HepG2 (cell line): ENCODE measurements around the gene INTS2. TPM values are rescaled to one million over a fixed set of nuclear protein-coding genes. Genes with fewer than 3 reads are reported as not detected.
A peak's percentile ranks its signal among the peaks of the same experiment; 100 is the strongest.

Experiments used
- ATAC-seq: fragments of 200-7000 bp; cut with Tn5 transposase; 3 replicates; pipeline ENCODE4 v1.9.1; 2020; ENCODE audit warnings: mild to moderate bottlenecking, moderate library complexity
- BruUV-seq: library from RNA; stranded (reverse); fragments of 400-500 nt; replicated peaks from 2 replicates; lab custom pipeline; 2021; lab: Mats Ljungman, UMichigan
- CTCF ChIA-PET: fragments of 300-600 bp; formaldehyde crosslinking; extraction: SDS; loops from one replicate; lab custom pipeline; 2021; ENCODE audit warnings: low total read pairs, inconsistent platforms, low intra/inter-chr PET ratio; lab: Yijun Ruan, JAX
- POLR2A ChIA-PET: fragments of 350-600 bp; sonication (Branson Sonifier 250); formaldehyde crosslinking; loops from one replicate; lab custom pipeline; 2020; ENCODE audit warnings: antibody characterized with exemption, inconsistent platforms; lab: Yijun Ruan, JAX
- DNase-seq: peaks from one replicate; pipeline ENCODE4 v3.0.0-alpha.2; 2015; ENCODE audit warnings: low spot score
- FAIRE-seq: peaks from 3 replicates; lab custom pipeline; 2011; peaks lifted over from hg19 to GRCh38; lab: Jason Lieb, UNC
- H2AFZ ChIP-seq: one replicate; pipeline ENCODE4 v1.6.1; 2011; ENCODE audit warnings: low read length, inconsistent platforms
- H3K27ac ChIP-seq: fragments of 300-600 bp; 3 replicates; pipeline ENCODE4 v1.8.0; 2011; ENCODE audit warnings: mixed run types, mild to moderate bottlenecking, mixed read lengths, low read length, inconsistent platforms; ENCODE audit not compliant: insufficient read depth; ENCODE audit errors: extremely low read length
- H3K27me3 ChIP-seq, 2 experiments: fragments of 200-600 bp in 1 of 2; 2 replicates in 1 of 2; 3 replicates in 1 of 2; pipeline versions ENCODE4 v1.6.0 to v1.8.0; 2011; ENCODE audit warnings: low read length in 2 of 2, mild to moderate bottlenecking in 2 of 2, moderate library complexity in 2 of 2, inconsistent platforms in 1 of 2; ENCODE audit not compliant: insufficient read depth in 2 of 2, control insufficient read depth in 1 of 2
- H3K36me3 ChIP-seq, 2 experiments: fragments of 200-600 bp in 1 of 2; replicated peaks in 1 of 2; 2 replicates in 1 of 2; 3 replicates in 1 of 2; pipeline versions ENCODE4 v1.5.1 to v1.8.0; 2011; ENCODE audit warnings: low read length in 2 of 2, inconsistent platforms in 1 of 2; ENCODE audit not compliant: insufficient read depth in 2 of 2, control insufficient read depth in 1 of 2
- H3K4me1 ChIP-seq: 2 replicates; pipeline ENCODE4 v1.5.1; 2012; ENCODE audit warnings: low read length, inconsistent platforms; ENCODE audit not compliant: insufficient read depth
- H3K4me2 ChIP-seq: 2 replicates; pipeline ENCODE4 v1.6.0; 2011; ENCODE audit warnings: low read depth, low read length, inconsistent platforms
- H3K4me3 ChIP-seq, 3 experiments: fragments of 200-600 bp in 1 of 3; sonication (generic), shearing (Covaris generic) in 1 of 3; replicated peaks in 1 of 3; 2 replicates each; pipeline ENCODE4 v1.5.1; 2011 to 2016; ENCODE audit warnings: low read length in 3 of 3, inconsistent platforms in 2 of 3, low read depth in 2 of 3, mild to moderate bottlenecking in 2 of 3, control low read depth in 1 of 3, mixed read lengths in 1 of 3; ENCODE audit not compliant: insufficient read depth in 1 of 3
- H3K79me2 ChIP-seq: one replicate; pipeline ENCODE4 v1.6.1; 2011; ENCODE audit warnings: low read length, inconsistent platforms; ENCODE audit not compliant: insufficient read depth
- H3K9ac ChIP-seq: 2 replicates; pipeline ENCODE4 v1.6.0; 2011; ENCODE audit warnings: mild to moderate bottlenecking, low read depth, low read length, inconsistent platforms; ENCODE audit not compliant: insufficient read depth
- H3K9me3 ChIP-seq: 2 replicates; pipeline ENCODE4 v1.5.1; 2012; ENCODE audit warnings: mild to moderate bottlenecking, low read length
- H4K20me1 ChIP-seq: 2 replicates; pipeline ENCODE4 v1.6.0; 2011; ENCODE audit warnings: inconsistent platforms, mild to moderate bottlenecking, low read length, moderate library complexity; ENCODE audit not compliant: insufficient read depth
- CREM ChIP-seq, 2 experiments: sonication (generic) in 1 of 2; formaldehyde crosslinking in 1 of 2; IDR thresholded peaks; 2 replicates each; pipeline versions ENCODE4 v1.4.0 to v1.6.1; 2016 to 2020; ENCODE audit warnings: antibody characterized with exemption in 1 of 2, mild to moderate bottlenecking in 1 of 2, missing genetic modification reagents in 1 of 2
- ELF3 ChIP-seq: IDR thresholded peaks from 2 replicates; pipeline ENCODE4 v1.6.1; 2016; ENCODE audit warnings: missing genetic modification reagents, missing compliant biosample characterization
- GTF3A ChIP-seq: sonication (generic); formaldehyde crosslinking; conservative IDR thresholded peaks from 2 replicates; pipeline ENCODE4 v1.4.0; 2020; ENCODE audit warnings: mild to moderate bottlenecking, missing genetic modification reagents
- PCBP1 ChIP-seq: fragments of 200-400 bp; formaldehyde crosslinking; IDR thresholded peaks from 2 replicates; pipeline ENCODE4 v1.6.1; 2017; ENCODE audit warnings: mild to moderate bottlenecking, low read depth, low read length, borderline replicate concordance
- RAD51 ChIP-seq: fragments of 450-650 bp; IDR thresholded peaks from 2 replicates; pipeline ENCODE4 v1.6.1; 2016; ENCODE audit warnings: borderline replicate concordance
- SIX1 ChIP-seq: sonication (generic); formaldehyde crosslinking; IDR thresholded peaks from 2 replicates; pipeline ENCODE4 v1.4.0; 2020; ENCODE audit warnings: missing genetic modification reagents, borderline replicate concordance
- ZFP82 ChIP-seq: sonication (generic); formaldehyde crosslinking; IDR thresholded peaks from 2 replicates; pipeline ENCODE4 v1.5.1; 2020; ENCODE audit warnings: mild to moderate bottlenecking, missing genetic modification reagents, borderline replicate concordance
- ZNF598 ChIP-seq: sonication (generic); formaldehyde crosslinking; IDR thresholded peaks from 2 replicates; pipeline ENCODE4 v1.5.1; 2020; ENCODE audit warnings: mild to moderate bottlenecking, missing genetic modification reagents, borderline replicate concordance
- ZNF746 ChIP-seq: sonication (generic); formaldehyde crosslinking; IDR thresholded peaks from 2 replicates; pipeline ENCODE4 v1.8.0; 2022; ENCODE audit warnings: mild to moderate bottlenecking, missing genetic modification reagents
- ZNF747 ChIP-seq: sonication (generic); formaldehyde crosslinking; IDR thresholded peaks from 2 replicates; pipeline ENCODE4 v1.8.1; 2023; ENCODE audit warnings: missing genetic modification reagents, mild to moderate bottlenecking, borderline replicate concordance
- ZNF841 ChIP-seq: sonication (generic); formaldehyde crosslinking; IDR thresholded peaks from 2 replicates; pipeline ENCODE4 v1.8.1; 2023; ENCODE audit warnings: missing genetic modification reagents, borderline replicate concordance
- WGBS: methylation state at CpG from one replicate; pipeline ENCODE4 v1.1.6; 2017; ENCODE audit warnings: low lambda C conversion rate; 5-methylcytosine and 5-hydroxymethylcytosine counted together
- in situ Hi-C: cut with HindIII; loops from 2 replicates; pipeline ENCODE4 v1.10.0; 2017; ENCODE audit warnings: low pct_unique_long_range_greater_than_20kb; ENCODE audit not compliant: extremely low pct_ligation_motif_present
- intact Hi-C: fragments of 100-400 bp; cut with micrococcal nuclease; formaldehyde crosslinking; loops from one replicate; pipeline ENCODE4 v1.10.0; 2022; ENCODE audit not compliant: unreplicated experiment
- polyA plus RNA-seq, 8 experiments: library from polyadenylated mRNA; depleted of rRNA in 3 of 8; stranded (reverse) in 7 of 8; unstranded in 1 of 8; fragments of >200 nt; fragmentation: Illumina TruSeq in 4 of 8; extraction: Trizol in 4 of 8; gene quantifications; 2 replicates each; pipeline versions ENCODE4 v1.2.1 to v1.2.3, GENCODE V29; 2011 to 2016; ENCODE audit warnings: low read depth in 4 of 8, missing spikeins in 1 of 8, mixed read lengths in 1 of 8; ENCODE audit not compliant: insufficient read depth in 1 of 8
- total RNA-seq, 5 experiments: library from RNA; depleted of rRNA; stranded (reverse); fragments of >200 nt; fragmentation: Illumina TruSeq; extraction: Trizol; gene quantifications; 2 replicates each; pipeline ENCODE4 v1.2.3, GENCODE V29; 2016; ENCODE audit warnings: low read depth in 1 of 5
- TF ChIP-seq, protein P1 (sequence below): sonication (generic); formaldehyde crosslinking; IDR thresholded peaks from 2 replicates; pipeline ENCODE4 v1.9.0; 2021; ENCODE audit warnings: mild to moderate bottlenecking, missing genetic modification reagents
- TF ChIP-seq, protein P2 (sequence below): sonication (generic); formaldehyde crosslinking; IDR thresholded peaks from 2 replicates; pipeline ENCODE4 v1.9.0; 2021; ENCODE audit warnings: missing genetic modification reagents, mild to moderate bottlenecking, borderline replicate concordance
- TF ChIP-seq, protein P3 (sequence below): sonication (generic); formaldehyde crosslinking; IDR thresholded peaks from 2 replicates; pipeline ENCODE4 v1.4.0; 2020; ENCODE audit warnings: low read depth, mild to moderate bottlenecking, missing genetic modification reagents

INTS2 gene
- total and polyA plus RNA-seq, 2 of the 13 experiments (the other 11 are each of a cell fraction or from before 2014, with no cell fraction given), result 20.5 to 30.2 TPM

DNA sequence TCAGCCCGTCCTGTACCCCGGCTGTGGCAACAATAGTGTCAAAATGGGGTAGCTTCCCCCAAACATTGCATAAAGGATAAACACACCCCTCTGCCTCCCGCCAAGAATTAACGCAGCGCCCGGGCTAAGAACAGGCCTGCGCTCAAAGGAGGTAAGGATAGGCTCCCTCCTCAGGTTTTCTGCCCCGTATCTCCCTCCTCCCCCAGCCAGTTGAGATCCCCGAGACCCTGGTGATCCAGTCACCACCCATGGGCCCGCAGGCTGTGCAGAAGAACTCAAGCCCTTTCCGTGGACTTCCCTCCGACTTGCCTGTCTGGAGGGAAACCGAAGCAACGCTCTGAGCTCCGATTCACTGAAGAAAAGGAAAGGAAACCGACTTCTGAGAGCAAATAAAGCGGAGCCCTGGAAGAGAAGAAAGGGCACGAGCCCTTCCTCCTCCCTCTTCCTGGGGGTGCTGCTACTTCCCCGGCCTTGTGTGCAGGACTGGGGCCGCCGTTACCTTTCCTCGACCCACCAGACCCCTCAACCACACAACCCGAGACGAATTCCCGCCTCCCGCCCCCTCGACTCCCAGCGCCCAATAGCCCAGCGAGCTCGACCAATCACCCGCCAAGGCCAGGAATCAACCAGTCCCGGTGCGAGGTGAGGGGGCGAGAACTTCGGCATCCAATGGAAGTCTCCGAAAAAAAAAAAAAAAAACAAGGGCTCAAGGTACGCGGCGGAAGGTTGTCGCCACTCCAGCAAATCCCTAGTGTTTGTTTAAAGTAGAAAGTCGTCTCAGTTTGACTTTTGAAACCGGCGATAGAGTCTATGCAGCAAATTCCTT, 64.6 kb downstream of the INTS2 start, which contains the start of gene BRIP1:
Gene BRIP1 (minus strand): TSS at position 554 of the 826 bp plus-strand sequence. CDS start 1,989 bp downstream, outside the sequence.
- Histone ChIP-seq H2AFZ (peak within 1 kb of the TSS; percentile 96), H3K4me3 (peak within 1 kb of the TSS; percentile 71 to 93 (median 91)), H3K36me3 (peaks cover 1 to 13% of the 10 kb centered on the region in 2 experiments; a peak in 2 of 5 replicates), H3K9ac (peak within 1 kb of the TSS; percentile 88), H3K9me3 (no peaks in the 10 kb centered on the region), H4K20me1 (no peaks in the 10 kb centered on the region), H3K4me2 (peak within 1 kb of the TSS; percentile 81), H3K4me1 (peaks cover 34% of the 10 kb centered on the region), H3K27me3 (no peaks in the 10 kb centered on the region; a peak in 1 of 5 replicates), H3K79me2 (peaks cover 30% of the 10 kb centered on the region), H3K27ac (peak within 1 kb of the TSS; percentile 95)
- no TSS peak for BruUV-seq
- DNase-seq (peak; percentile 98), ATAC-seq (peak; percentile 99), FAIRE-seq (peak; percentile 92)
- WGBS, result under 1% methylated on average over 38 of the region's 43 CpGs
- in situ Hi-C loops (no loop called here), intact Hi-C loops (no loop called here)
- ChIA-PET POLR2A (interaction anchor here (0.7 to 2.7 kb wide), 11 partner anchors 18 to 1474 kb away, joined by 3 to 13 read pairs (median 4); partner anchors contain the start of genes INTS2, TBX2 and USP32), CTCF (no interaction called here)
- TF ChIP-seq GTF3A (no peak), PCBP1 (peak; percentile 83; the same call in 1 of the 2 replicates), ELF3 (CRISPR knock-in tag) (no peak), RAD51 (no peak), ZNF841 (CRISPR knock-in tag) (no peak), ZNF746 (no peak), ZNF598 (CRISPR knock-in tag) (peak; percentile 83; the same call in 1 of the 2 replicates), ZNF747 (CRISPR knock-in tag) (no peak), SIX1 (CRISPR knock-in tag) (0 out of 2 replicates have a peak, but pooled peaks have one; percentile 22), CREM (IDR thresholded peaks at IDR 0.05) (0 out of 2 replicates have a peak, but pooled peaks have one; percentile 40), CREM (CRISPR knock-in tag; IDR thresholded peaks at IDR 0.05) (no peak), ZFP82 (CRISPR knock-in tag) (no peak)
- TF ChIP-seq, protein P1, sequence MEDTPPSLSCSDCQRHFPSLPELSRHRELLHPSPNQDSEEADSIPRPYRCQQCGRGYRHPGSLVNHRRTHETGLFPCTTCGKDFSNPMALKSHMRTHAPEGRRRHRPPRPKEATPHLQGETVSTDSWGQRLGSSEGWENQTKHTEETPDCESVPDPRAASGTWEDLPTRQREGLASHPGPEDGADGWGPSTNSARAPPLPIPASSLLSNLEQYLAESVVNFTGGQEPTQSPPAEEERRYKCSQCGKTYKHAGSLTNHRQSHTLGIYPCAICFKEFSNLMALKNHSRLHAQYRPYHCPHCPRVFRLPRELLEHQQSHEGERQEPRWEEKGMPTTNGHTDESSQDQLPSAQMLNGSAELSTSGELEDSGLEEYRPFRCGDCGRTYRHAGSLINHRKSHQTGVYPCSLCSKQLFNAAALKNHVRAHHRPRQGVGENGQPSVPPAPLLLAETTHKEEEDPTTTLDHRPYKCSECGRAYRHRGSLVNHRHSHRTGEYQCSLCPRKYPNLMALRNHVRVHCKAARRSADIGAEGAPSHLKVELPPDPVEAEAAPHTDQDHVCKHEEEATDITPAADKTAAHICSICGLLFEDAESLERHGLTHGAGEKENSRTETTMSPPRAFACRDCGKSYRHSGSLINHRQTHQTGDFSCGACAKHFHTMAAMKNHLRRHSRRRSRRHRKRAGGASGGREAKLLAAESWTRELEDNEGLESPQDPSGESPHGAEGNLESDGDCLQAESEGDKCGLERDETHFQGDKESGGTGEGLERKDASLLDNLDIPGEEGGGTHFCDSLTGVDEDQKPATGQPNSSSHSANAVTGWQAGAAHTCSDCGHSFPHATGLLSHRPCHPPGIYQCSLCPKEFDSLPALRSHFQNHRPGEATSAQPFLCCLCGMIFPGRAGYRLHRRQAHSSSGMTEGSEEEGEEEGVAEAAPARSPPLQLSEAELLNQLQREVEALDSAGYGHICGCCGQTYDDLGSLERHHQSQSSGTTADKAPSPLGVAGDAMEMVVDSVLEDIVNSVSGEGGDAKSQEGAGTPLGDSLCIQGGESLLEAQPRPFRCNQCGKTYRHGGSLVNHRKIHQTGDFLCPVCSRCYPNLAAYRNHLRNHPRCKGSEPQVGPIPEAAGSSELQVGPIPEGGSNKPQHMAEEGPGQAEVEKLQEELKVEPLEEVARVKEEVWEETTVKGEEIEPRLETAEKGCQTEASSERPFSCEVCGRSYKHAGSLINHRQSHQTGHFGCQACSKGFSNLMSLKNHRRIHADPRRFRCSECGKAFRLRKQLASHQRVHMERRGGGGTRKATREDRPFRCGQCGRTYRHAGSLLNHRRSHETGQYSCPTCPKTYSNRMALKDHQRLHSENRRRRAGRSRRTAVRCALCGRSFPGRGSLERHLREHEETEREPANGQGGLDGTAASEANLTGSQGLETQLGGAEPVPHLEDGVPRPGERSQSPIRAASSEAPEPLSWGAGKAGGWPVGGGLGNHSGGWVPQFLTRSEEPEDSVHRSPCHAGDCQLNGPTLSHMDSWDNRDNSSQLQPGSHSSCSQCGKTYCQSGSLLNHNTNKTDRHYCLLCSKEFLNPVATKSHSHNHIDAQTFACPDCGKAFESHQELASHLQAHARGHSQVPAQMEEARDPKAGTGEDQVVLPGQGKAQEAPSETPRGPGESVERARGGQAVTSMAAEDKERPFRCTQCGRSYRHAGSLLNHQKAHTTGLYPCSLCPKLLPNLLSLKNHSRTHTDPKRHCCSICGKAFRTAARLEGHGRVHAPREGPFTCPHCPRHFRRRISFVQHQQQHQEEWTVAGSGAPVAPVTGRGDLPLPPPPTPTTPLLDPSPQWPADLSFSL (CRISPR knock-in tag), result no peak
- TF ChIP-seq, protein P2, sequence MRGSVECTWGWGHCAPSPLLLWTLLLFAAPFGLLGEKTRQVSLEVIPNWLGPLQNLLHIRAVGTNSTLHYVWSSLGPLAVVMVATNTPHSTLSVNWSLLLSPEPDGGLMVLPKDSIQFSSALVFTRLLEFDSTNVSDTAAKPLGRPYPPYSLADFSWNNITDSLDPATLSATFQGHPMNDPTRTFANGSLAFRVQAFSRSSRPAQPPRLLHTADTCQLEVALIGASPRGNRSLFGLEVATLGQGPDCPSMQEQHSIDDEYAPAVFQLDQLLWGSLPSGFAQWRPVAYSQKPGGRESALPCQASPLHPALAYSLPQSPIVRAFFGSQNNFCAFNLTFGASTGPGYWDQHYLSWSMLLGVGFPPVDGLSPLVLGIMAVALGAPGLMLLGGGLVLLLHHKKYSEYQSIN (CRISPR knock-in tag), result no peak
- TF ChIP-seq, protein P3, sequence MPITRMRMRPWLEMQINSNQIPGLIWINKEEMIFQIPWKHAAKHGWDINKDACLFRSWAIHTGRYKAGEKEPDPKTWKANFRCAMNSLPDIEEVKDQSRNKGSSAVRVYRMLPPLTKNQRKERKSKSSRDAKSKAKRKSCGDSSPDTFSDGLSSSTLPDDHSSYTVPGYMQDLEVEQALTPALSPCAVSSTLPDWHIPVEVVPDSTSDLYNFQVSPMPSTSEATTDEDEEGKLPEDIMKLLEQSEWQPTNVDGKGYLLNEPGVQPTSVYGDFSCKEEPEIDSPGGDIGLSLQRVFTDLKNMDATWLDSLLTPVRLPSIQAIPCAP (CRISPR knock-in tag), result no peak; the same call in 1 of the 2 replicates
